ENCODE results near the gene ALDH3A1. TPM values are rescaled to one million over a fixed set of nuclear protein-coding genes. Genes with fewer than 3 reads are reported as not detected.

ALDH3A1 gene
- total RNA-seq, 4 donors from 2014 or later = 0.51 to 7.1 (median 1.7) TPM; not detected in 1

GRCh38 chr17:19713462-19713861, 34.6 kb downstream of the ALDH3A1 start:
- H3K9me3 ChIP-seq = no peaks in the 10 kb centered on the region
- no peaks in the 10 kb centered on the region for H3K36me3 ChIP-seq
- no peak overlapping the region for H3K4me3 ChIP-seq
- H3K27ac ChIP-seq = no peak overlapping the region
- intact Hi-C loops (cut with DNase I; ENCODE audit: low total_unique reads) = no loop called here
- no peak for DNase-seq
- H3K27me3 ChIP-seq = no peaks in the 10 kb centered on the region
- TF ChIP-seq POLR2A (IDR thresholded peaks at IDR 0.05) = no peak
- no peak for TF ChIP-seq CTCF (IDR thresholded peaks at IDR 0.05)
- no peaks in the 10 kb centered on the region for H3K4me1 ChIP-seq

- intact Hi-C loops (cut with DNase I; ENCODE audit: low total_unique reads) = no loop called here
- no peak overlapping the region for H3K4me3 ChIP-seq
- H3K36me3 ChIP-seq = no peaks in the 10 kb centered on the region
- no peaks in the 10 kb centered on the region for H3K27me3 ChIP-seq
- H3K9me3 ChIP-seq = no peaks in the 10 kb centered on the region
- no peak overlapping the region for H3K27ac ChIP-seq
- TF ChIP-seq CTCF (IDR thresholded peaks at IDR 0.05) (no peak), POLR2A (IDR thresholded peaks at IDR 0.05) (no peak)
- no peaks in the 10 kb centered on the region for H3K4me1 ChIP-seq
- DNase-seq = no peak
Observed at GRCh38 chr17:19712436-19713004, 35.6 kb downstream of the ALDH3A1 start.

- TF ChIP-seq POLR2A (IDR thresholded peaks at IDR 0.05) (no peak), CTCF (IDR thresholded peaks at IDR 0.05) (no peak)
- Histone ChIP-seq H3K9me3 (no peaks in the 10 kb centered on the region), H3K36me3 (no peaks in the 10 kb centered on the region), H3K4me3 (no peak overlapping the region), H3K27me3 (no peaks in the 10 kb centered on the region), H3K27ac (no peak overlapping the region), H3K4me1 (no peaks in the 10 kb centered on the region)
- intact Hi-C loops (cut with DNase I; ENCODE audit: low total_unique reads) = no loop called here
- DNase-seq = no peak
Observed at GRCh38 chr17:19709841-19710240, 38.3 kb downstream of the ALDH3A1 start.

- DNase-seq = no peak
- Histone ChIP-seq H3K27me3 (no peaks in the 10 kb centered on the region), H3K36me3 (no peaks in the 10 kb centered on the region), H3K4me1 (no peaks in the 10 kb centered on the region), H3K4me3 (no peak overlapping the region), H3K9me3 (no peaks in the 10 kb centered on the region), H3K27ac (no peak overlapping the region)
- intact Hi-C loops (cut with DNase I; ENCODE audit: low total_unique reads) = no loop called here
- TF ChIP-seq CTCF (IDR thresholded peaks at IDR 0.05) (no peak), POLR2A (IDR thresholded peaks at IDR 0.05) (no peak)
Observed at GRCh38 chr17:19708431-19709175, 39.5 kb downstream of the ALDH3A1 start.

GRCh38 chr17:19707728-19708221, 40.3 kb downstream of the ALDH3A1 start:
- H3K4me3 ChIP-seq = no peak overlapping the region
- intact Hi-C loops (cut with DNase I; ENCODE audit: low total_unique reads) = no loop called here

More at GRCh38 chr17:19707728-19708221, 40.3 kb downstream of the ALDH3A1 start:
- Histone ChIP-seq H3K27ac (no peak overlapping the region), H3K4me1 (peaks cover 0 to 3% of the 10 kb centered on the region in 2 donors), H3K27me3 (no peaks in the 10 kb centered on the region), H3K9me3 (no peaks in the 10 kb centered on the region), H3K36me3 (no peaks in the 10 kb centered on the region)
- no peak for DNase-seq
- no peak for TF ChIP-seq CTCF (IDR thresholded peaks at IDR 0.05)
- no peak for TF ChIP-seq POLR2A (IDR thresholded peaks at IDR 0.05)
